ENCODE measurements around the gene BDKRB1.

BDKRB1 gene

GRCh38 chr14:96263347-96264199, 7.6 kb downstream of the BDKRB1 start:
- DNase-seq, result no peak

GRCh38 chr14:96264200-96264553, 8.2 kb downstream of the BDKRB1 start:
- no peak for DNase-seq

- DNase-seq, result no peak
Measured at GRCh38 chr14:96264853-96265252, 8.8 kb downstream of the BDKRB1 start.

- no peak for DNase-seq
Measured at GRCh38 chr14:96265383-96266095, 9.5 kb downstream of the BDKRB1 start.

GRCh38 chr14:96267336-96267735, 11.3 kb downstream of the BDKRB1 start:
- DNase-seq, result peak; percentile 15

- peak; percentile 13 for DNase-seq
Measured at GRCh38 chr14:96267916-96268315, 11.9 kb downstream of the BDKRB1 start.

- DNase-seq, result no peak
Measured at GRCh38 chr14:96268431-96269358, 12.7 kb downstream of the BDKRB1 start.

GRCh38 chr14:96269359-96269710, 13.3 kb downstream of the BDKRB1 start:
- DNase-seq, result no peak

- peak; percentile 38 for DNase-seq
Measured at GRCh38 chr14:96270565-96271420, 14.8 kb downstream of the BDKRB1 start.

- no peak for DNase-seq
Measured at GRCh38 chr14:96271421-96271762, 15.4 kb downstream of the BDKRB1 start.

- DNase-seq, result no peak
Measured at GRCh38 chr14:96272777-96273473, 16.9 kb downstream of the BDKRB1 start.

GRCh38 chr14:96273629-96274028, 17.6 kb downstream of the BDKRB1 start:
- no peak for DNase-seq

- no peak for DNase-seq
Measured at GRCh38 chr14:96274122-96274521, 18.1 kb downstream of the BDKRB1 start.

GRCh38 chr14:96274543-96274942, 18.5 kb downstream of the BDKRB1 start:
- no peak for DNase-seq

GRCh38 chr14:96275177-96276112, 19.4 kb downstream of the BDKRB1 start:
- peak; percentile 85 for DNase-seq

- DNase-seq, result no peak
Measured at GRCh38 chr14:96277890-96278289, 21.9 kb downstream of the BDKRB1 start.

- DNase-seq, result no peak
Measured at GRCh38 chr14:96279564-96279963, 23.6 kb downstream of the BDKRB1 start.

GRCh38 chr14:96280104-96280503, 24.1 kb downstream of the BDKRB1 start:
- DNase-seq, result no peak

- no peak for DNase-seq
Measured at GRCh38 chr14:96281486-96281885, 25.5 kb downstream of the BDKRB1 start.

GRCh38 chr14:96284008-96284407, 28.0 kb downstream of the BDKRB1 start:
- no peak for DNase-seq

GRCh38 chr14:96284430-96284829, 28.4 kb downstream of the BDKRB1 start:
- DNase-seq, result no peak

Data from activated CD8-positive, alpha-beta memory T cell treated with anti-CD3 and anti-CD28 coated beads for 24 hours (primary cell).